GM21786 (cell line): Measurements from ENCODE around the gene SBK3.
"Not testable (repeated sequence)": the region's sequence is repeated elsewhere in the genome, so short reads cannot be mapped to it uniquely, and the experiment has no call there.

Experiments
- ATAC-seq: cut with Tn5 transposase; IDR thresholded peaks from one replicate; pipeline ENCODE4 v1.9.1; 2021; ENCODE audit not compliant: unreplicated experiment

Gene SBK3

GRCh38 chr19:55520691-55521292 is 24.6 kb downstream of the SBK3 start:
- no peak for ATAC-seq

DNA sequence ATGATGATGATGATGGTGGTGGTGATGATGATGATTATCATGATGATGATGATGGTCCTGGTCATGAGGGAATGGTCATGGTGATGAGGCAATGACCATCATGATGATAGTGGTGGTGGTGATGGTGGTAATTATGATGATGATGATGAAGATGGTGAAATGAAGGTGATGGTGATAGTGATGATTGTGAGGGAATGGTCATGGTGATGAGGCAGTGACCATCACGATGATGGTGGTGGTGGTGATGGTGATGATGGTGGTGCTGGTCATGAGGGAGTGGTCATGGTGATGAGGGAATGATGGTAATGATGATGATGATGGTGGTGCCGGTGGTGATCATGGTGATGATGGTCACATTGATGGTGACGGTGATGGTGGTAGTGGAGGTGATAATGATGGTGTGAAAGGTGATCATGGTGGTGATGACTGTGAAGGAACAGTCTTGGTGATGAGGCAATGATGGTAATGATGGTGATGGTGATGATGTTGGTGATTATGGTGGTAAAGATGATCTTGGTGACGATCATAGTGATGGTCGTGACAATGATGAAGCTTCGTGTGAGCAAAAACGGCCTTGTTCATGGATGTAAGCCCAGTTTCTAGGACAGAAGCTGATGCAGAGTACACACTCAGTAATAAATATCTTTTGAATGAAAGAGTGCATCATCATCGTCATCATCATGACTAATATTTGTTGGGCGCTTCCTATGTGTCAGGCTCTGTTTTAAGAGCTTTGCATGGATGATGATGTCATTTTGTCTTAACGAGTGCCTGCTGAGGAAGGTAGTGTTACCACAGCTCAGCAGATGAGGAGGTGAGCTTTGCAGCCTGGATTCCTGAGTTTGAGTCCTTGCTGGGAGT is 25.7 kb downstream of the SBK3 start:
- no peak for ATAC-seq

DNA sequence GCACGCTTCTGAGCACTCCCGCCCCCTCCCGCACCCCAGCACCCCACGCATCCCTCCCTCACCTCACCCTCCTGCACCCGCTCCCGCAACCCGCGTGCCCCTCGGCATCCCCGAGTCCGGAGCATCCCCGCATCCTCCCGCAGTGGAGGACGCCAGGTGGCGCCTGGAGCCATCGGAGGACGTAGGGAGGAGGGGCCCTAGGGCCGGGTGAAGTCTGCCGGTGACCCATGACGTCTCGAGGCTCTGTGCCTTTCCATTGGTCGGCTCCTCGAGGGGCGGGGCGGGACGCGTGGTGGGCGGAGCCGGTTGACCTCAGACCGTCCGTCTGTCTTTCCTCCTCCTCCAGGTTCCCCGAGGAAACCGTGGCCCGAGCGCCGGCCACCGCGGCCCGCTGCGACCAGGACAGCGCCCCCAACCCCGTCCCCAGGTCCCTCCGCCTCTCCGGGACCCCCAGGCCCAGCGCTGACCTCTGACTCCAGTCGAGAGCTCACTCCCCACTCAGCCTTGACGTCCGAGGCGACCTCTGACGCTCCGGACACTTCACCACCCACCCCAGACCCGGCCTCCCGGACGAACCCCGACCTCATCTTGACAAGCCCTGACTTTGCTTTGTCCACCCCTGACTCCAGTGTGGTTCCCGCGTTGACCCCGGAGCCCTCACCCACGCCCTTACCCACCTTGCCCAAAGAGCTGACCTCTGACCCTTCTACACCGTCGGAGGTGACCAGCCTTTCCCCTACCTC is 28.3 kb downstream of the SBK3 start:
- peak; percentile 98 for ATAC-seq

- ATAC-seq = no peak
Observed at GRCh38 chr19:55508120-55508519, 37.2 kb downstream of the SBK3 start.

GRCh38 chr19:55504981-55505380 is 40.4 kb downstream of the SBK3 start:
- ATAC-seq = no peak

- no peak for ATAC-seq
Observed at GRCh38 chr19:55504252-55504603, 41.1 kb downstream of the SBK3 start.

DNA sequence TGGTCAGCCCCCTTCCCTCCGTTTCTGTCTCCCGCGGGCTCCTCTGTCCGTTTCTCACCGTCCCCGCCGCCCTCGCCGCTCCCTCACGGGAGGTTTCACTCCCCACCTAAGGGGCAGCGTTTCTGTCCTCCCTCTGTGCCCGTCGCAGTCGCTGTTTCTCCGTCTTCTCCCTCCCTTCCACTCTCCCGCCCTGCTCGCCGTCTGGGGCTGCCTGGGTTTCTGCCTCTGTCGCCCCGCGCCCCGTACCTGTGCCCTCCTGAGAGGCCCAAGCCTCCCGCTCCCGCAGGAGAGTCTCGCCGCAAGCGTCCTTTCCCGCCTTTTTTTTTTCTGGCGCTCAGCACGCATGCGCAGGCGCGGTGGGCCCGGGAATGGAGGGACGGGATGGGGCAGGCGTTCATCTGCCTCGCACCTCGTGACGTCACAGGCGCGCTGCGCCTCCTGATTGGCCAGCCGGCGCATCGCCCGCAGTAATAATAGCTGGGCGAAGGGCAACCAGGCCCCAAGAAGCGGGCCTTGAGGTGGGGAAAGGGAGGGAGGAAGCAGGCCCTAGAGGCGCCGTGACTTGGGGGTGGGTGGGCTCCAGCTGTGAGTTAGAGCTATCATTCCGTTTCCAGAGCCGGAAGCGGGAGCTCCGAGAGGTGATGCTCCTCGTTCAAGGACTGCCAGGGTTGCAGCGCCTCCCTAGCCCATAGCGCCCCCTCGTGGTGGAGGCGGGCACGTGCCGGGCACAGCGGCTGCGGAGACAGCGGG is 41.7 kb downstream of the SBK3 start:
- ATAC-seq = peak; percentile 91

DNA sequence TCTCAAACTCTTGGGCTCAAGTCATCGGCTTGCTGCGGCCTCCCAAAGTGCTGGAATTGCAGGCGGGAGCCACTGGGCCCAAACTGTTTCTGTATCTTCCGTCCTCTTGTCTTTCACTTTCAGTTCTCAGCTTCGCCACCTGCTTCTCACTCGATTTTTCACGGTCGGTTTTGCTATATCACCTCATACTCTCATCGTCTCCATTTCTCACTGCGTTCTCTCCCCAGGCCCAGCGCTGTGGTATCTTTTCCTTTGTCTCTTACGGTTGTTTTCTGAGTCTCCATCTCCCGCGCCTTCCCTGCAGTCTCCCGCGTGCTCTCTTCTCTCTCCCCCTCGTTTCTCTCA is 42.2 kb downstream of the SBK3 start:
- no peak for ATAC-seq

DNA sequence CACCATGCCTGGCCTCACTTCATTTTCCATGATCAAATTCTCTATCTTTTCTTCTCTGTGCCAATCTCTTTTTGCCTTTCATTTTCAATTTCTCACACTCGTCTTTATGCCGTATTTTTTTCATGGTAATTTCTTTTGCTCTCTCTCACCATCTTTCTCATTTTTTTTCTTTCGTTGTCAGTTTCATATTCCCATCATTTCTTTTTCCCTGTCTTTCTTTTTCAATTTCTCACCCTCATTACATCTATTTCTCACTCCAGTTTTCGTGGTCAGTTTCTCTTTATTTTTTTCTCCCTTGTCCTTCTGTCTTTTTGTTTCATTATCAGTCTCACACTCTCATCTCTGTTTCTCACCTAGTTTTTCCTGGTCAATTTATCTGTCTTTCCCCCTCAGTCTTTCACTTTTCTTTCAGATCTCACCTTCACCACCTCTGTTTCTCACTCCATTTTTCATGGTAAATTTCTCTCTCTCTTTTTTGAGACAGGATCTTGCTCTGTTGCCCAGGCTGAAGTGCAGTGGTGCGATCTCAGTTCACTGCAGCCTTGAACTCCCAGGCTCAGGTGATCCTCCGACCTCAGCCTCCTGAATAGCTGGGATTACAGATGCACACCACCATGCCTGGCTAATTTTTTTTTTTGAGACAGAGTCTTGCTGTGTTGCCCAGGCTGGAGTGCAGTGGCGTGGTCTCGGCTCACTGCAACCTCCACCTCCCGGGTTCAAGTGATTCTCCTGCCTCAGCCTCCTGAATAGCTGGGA is 43.0 kb downstream of the SBK3 start:
- no peak for ATAC-seq

DNA sequence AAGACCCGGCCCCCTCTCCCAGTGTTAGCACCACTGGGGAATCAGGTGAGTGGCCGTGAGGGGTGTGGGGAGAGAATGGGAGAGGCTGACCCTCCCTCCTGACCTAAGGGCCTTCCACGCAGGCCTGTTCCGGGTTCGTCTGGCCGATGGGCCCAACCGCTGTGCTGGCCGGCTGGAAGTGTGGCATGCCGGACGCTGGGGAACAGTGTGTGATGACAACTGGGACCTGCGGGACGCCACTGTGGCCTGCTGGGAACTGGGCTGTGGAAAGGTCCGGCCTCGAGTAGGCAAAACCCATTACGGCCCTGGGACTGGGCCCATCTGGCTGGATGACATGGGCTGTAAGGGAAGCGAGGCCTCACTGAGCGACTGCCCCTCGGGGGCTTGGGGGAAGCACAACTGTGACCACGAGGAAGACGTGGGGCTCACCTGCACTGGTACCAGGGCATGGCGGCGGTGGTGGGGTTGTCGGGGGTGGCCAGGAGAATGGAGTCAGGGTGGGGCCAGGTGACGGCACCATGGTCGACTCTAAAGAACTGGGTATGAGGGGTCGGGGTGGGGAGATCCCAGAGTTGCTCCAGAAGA is 44.9 kb downstream of the SBK3 start:
- no peak for ATAC-seq

GRCh38 chr19:55498246-55498840 is 47.0 kb downstream of the SBK3 start:
- ATAC-seq = no peak

DNA sequence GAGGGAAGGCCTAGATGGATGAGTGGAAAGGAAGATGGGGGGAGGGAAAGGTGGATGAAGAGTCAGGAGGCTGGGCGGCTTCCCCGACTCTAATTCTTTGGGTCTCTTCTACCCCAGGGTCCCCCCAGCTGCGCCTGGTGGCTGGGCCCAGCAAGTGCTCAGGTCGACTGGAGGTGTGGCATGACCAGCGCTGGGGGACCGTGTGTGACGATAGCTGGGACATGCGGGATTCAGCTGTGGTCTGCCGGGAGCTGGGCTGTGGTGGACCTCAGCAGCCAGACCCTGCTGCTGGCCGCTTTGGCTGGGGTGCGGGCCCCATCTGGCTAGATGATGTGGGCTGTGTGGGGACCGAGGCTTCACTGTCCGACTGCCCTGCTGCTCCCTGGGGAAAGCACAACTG is 47.6 kb downstream of the SBK3 start:
- no peak for ATAC-seq

DNA sequence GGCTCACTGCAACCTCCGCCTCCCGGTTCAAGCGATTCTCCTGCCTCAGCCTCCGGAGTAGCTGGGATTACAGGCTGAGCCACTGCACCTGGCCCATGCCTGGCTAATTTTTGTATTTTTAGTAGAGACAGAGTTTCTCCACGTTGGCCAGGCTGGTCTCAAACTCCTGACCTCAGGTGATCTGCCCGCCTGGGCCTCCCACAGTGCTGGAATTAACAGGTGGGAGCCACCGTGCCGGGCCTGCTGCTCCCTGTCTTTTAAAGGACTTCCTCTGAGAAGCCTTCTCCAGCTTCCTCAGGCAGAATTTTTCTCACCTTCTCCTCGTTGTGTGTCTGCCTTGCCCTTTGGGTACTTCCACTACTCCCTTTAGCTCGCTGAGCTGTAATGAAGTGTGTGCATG is 48.5 kb downstream of the SBK3 start:
- ATAC-seq = not testable (repeated sequence)

DNA sequence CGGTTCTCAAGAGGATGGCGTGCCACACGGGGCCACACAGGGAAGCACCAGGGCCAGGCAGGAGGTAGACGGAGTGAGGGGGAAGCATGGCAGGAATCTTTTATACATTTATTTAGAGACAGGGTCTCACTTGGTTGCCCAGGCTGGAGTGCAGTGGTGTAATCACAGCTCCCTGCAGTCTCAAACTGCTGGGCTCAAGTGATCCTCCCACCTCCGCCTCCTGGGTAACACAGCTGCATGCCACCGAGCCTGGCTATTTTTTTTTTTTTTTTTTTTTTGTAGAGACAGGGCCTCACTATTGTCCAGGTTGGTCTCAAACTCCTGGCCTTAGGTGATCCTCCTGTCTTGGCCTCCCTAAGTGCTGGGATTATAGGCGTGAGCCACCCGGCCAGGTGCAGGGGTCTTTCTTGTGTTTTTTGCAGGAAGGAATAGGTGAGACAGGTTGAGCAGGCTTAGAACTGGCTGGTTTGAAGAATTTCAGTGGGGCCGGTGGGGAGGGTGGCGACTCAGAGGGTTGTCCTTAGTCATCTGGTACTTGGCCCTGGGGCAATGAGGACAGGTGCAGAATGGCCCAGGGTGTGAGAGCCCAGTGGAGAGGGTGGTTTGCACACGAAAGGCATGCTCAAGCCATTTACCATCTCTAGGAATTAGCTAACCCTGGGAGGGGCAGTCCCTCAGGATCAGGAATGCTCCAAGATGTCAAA is 49.5 kb downstream of the SBK3 start:
- ATAC-seq = no peak

DNA sequence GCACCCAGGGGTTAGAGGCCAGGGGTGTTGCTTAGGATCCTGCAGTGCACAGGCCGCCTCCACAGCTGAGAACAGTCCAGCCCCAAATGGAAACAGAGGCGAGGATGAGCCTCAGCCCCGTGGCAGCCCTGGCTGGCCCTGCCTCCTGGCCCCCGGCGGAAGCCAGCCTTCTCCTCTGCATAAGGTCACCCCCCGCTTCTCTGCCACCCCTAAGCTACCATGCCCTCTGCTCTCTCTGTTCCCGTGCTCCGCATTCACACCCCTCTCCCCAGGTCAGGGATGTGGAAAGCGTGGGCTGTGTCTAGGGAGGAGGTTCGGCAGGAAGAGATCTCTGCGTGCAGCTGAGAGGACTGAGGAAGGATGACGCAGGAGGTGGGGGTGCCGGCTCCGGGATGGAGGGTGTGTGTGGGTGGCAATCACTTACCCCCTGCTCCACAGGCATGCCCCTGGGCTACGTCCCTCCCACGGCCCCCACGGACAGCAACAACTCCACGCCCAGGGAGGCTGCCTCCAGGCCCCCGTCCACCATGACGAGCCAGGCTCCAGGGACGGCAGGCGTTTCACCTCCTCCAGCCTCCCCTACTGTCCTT is 51.1 kb downstream of the SBK3 start:
- ATAC-seq = no peak

DNA sequence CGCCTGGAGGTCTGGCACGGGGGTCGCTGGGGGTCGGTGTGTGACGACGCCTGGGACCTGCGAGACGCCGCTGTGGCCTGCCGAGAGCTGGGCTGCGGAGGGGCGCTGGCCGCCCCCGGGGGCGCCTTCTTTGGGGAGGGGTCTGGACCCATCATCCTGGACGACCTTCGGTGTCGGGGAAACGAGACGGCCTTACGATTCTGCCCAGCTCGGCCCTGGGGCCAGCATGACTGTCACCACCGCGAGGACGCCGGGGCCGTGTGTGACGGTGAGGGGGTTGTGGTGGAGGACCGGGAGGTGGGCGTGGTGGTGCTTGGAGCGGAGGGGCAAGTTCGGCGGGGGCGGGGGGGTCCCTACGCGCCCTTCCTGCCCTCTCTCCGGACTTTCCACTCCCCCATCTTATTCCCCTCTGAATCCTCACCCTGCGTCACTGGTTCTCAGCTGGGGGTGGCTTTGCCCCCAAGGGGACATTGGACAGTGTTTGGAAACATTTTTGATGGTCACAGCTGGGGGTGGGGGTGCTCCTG is 51.6 kb downstream of the SBK3 start:
- ATAC-seq = no peak

GRCh38 chr19:55493052-55493644 is 52.2 kb downstream of the SBK3 start:
- ATAC-seq = no peak

GRCh38 chr19:55492362-55492944 is 52.9 kb downstream of the SBK3 start:
- no peak for ATAC-seq
